BLaER1 (cell line): Measurements from ENCODE around the gene SLC25A47.

ENCODE experiments used
- H3K27ac ChIP-seq: shearing (Covaris generic); formaldehyde crosslinking; 2 replicates; pipeline ENCODE4 v1.8.1; 2022
- H3K27me3 ChIP-seq: shearing (Covaris generic); formaldehyde crosslinking; 2 replicates; pipeline ENCODE4 v1.8.1; 2022
- H3K36me3 ChIP-seq: shearing (Covaris generic); formaldehyde crosslinking; 2 replicates; pipeline ENCODE4 v1.8.1; 2022
- H3K4me1 ChIP-seq: shearing (Covaris generic); formaldehyde crosslinking; 2 replicates; pipeline ENCODE4 v1.8.1; 2022
- H3K4me2 ChIP-seq: shearing (Covaris generic); formaldehyde crosslinking; 2 replicates; pipeline ENCODE4 v1.8.1; 2022
- H3K4me3 ChIP-seq: shearing (Covaris generic); formaldehyde crosslinking; 2 replicates; pipeline ENCODE4 v1.8.1; 2022
- H3K9ac ChIP-seq: shearing (Covaris generic); formaldehyde crosslinking; 2 replicates; pipeline ENCODE4 v1.8.1; 2022
- H3K9me3 ChIP-seq: shearing (Covaris generic); formaldehyde crosslinking; 2 replicates; pipeline ENCODE4 v1.8.1; 2022
- H4K20me1 ChIP-seq: shearing (Covaris generic); formaldehyde crosslinking; 2 replicates; pipeline ENCODE4 v1.8.1; 2022
- Cebpa-rat ChIP-seq: shearing (Covaris generic); IDR thresholded peaks from 2 replicates; pipeline ENCODE4 v1.8.1; 2022

The SLC25A47 gene

GRCh38 chr14:100313464-100314230, 9.5 kb upstream of the SLC25A47 start:
- H3K4me2 ChIP-seq, result peak overlapping the region; percentile 60
- H3K27ac ChIP-seq, result no peak overlapping the region
- no peaks in the 10 kb centered on the region for H3K9me3 ChIP-seq
- H3K27me3 ChIP-seq, result no peaks in the 10 kb centered on the region
- no peaks in the 10 kb centered on the region for H3K36me3 ChIP-seq
- peaks cover 63% of the 10 kb centered on the region for H3K4me1 ChIP-seq
- no peak for TF ChIP-seq Cebpa-rat
- H3K9ac ChIP-seq, result no peak overlapping the region
- no peak overlapping the region for H3K4me3 ChIP-seq
- H4K20me1 ChIP-seq, result 0 out of 2 replicates have a peak, but pooled peaks cover under 1% of the 10 kb centered on the region

- H3K27ac ChIP-seq, result no peak overlapping the region
- no peak overlapping the region for H3K9ac ChIP-seq
- no peaks in the 10 kb centered on the region for H3K9me3 ChIP-seq
- no peaks in the 10 kb centered on the region for H3K36me3 ChIP-seq
- H4K20me1 ChIP-seq, result no peaks in the 10 kb centered on the region
- H3K4me3 ChIP-seq, result no peak overlapping the region
- peaks cover 52% of the 10 kb centered on the region for H3K4me1 ChIP-seq
- TF ChIP-seq Cebpa-rat, result no peak
- no peak overlapping the region for H3K4me2 ChIP-seq
- H3K27me3 ChIP-seq, result no peaks in the 10 kb centered on the region
These were observed 8.4 kb upstream of the SLC25A47 start for GRCh38 chr14:100314724-100315123.

DNA sequence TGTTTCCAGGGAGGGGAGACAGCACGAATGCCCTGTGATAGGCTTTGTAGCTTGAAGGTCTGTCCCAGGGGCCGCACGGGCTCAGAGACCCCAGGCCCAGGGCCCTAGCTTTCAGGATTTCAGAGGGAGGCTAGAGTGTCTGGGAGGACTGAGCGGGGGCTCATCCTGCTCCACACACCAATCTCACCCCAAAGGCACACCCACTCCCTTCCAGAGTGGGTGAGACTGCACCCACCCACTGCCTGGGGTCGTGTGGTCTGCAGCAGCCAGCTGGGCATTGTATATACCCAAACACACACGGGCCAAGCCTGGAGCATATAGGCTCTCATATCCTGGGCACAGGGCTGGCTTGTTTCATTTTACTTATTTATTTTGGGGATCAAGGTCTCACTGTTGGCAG, 5.8 kb upstream of the SLC25A47 start:
- H4K20me1 ChIP-seq, result no peaks in the 10 kb centered on the region
- H3K4me3 ChIP-seq, result no peak overlapping the region
- H3K27me3 ChIP-seq, result no peaks in the 10 kb centered on the region
- H3K4me1 ChIP-seq, result peaks cover 35% of the 10 kb centered on the region
- H3K4me2 ChIP-seq, result peak overlapping the region; percentile 64
- H3K36me3 ChIP-seq, result no peaks in the 10 kb centered on the region
- H3K27ac ChIP-seq, result no peak overlapping the region
- no peaks in the 10 kb centered on the region for H3K9me3 ChIP-seq
- no peak for TF ChIP-seq Cebpa-rat
- H3K9ac ChIP-seq, result no peak overlapping the region

- H3K4me3 ChIP-seq, result no peak overlapping the region
- H3K27me3 ChIP-seq, result no peaks in the 10 kb centered on the region
- TF ChIP-seq Cebpa-rat, result no peak
- H3K36me3 ChIP-seq, result no peaks in the 10 kb centered on the region
- no peaks in the 10 kb centered on the region for H4K20me1 ChIP-seq
- H3K9ac ChIP-seq, result no peak overlapping the region
- no peaks in the 10 kb centered on the region for H3K9me3 ChIP-seq
- peaks cover 33% of the 10 kb centered on the region for H3K4me1 ChIP-seq
- peak overlapping the region; percentile 64 for H3K4me2 ChIP-seq
- peak overlapping the region; percentile 7; the same call in 1 of the 2 replicates for H3K27ac ChIP-seq
These were observed 5.0 kb upstream of the SLC25A47 start for GRCh38 chr14:100317912-100318808.

DNA sequence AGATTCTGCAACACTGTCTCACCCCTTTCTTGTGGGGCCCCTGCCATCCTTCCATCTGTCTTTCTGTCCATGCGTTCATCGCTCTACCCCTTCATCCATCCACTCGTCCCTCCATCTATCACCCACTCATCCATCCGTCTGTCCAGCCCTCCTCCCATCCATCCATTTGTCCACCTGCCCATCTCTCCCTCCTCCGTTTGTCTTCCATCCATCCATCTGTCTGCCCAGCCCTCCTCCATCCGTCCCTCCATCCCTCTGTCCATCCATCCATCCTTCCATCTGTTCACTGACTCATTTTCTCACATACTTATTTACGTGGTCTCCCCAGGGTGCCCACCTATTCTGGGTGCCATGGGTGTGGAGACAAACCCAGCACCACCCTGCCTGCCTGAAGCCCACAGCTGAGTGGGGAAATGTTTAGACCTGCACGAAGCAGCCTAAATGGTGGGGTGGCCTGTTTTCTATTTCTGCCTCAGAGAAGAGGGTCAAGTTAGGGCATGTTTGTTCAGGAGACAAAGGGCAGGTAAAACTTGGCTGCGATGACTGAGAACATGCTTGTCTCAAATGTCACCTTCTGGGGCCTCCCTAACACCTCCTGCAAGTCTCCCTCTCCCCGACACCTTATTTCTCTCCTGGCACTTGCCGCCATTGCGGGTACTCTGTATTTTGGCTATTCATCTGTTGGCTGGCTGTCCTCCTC, 2.8 kb upstream of the SLC25A47 start:
- Histone ChIP-seq H3K4me3 (no peak overlapping the region), H3K36me3 (no peaks in the 10 kb centered on the region), H3K9ac (no peak overlapping the region), H3K4me2 (no peak overlapping the region), H4K20me1 (no peaks in the 10 kb centered on the region), H3K27me3 (no peaks in the 10 kb centered on the region), H3K27ac (no peak overlapping the region), H3K4me1 (peaks cover 28% of the 10 kb centered on the region), H3K9me3 (no peaks in the 10 kb centered on the region)
- TF ChIP-seq Cebpa-rat, result no peak

DNA sequence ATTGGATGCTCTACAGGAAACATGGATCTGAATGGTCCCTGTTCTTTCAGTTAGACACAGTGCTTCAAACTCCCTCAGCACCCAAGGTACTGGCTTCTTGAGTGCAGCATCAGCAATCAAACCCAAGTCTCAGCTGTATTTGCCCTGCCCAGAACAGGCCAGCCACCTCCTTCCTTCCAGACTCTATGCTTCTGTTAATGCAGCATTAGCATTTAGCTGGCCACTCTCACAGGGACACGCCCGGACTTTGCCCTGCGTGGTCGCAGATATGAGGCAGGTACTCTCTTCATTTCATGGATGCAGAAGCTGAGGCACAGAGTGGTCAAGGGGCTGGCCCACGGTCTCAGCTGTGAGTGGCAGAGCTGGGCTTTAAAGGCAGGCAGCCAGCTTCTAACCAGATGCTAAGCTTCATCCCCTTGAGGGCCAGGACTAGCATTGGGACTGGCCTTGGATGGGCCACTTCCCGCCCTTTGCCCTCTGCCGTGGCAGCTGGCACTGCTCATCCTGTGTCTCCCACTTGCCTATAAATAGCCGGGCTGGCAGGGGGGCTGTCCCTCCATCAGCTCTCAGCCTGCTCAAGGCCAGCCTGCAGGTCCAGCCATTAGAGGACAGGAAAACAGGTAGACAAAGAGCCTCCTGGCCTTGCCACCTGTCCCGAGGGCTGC, 1.5 kb upstream of the SLC25A47 start:
- Histone ChIP-seq H3K4me3 (no peak overlapping the region), H3K9me3 (no peaks in the 10 kb centered on the region), H3K27ac (no peak overlapping the region), H3K27me3 (no peaks in the 10 kb centered on the region), H3K4me1 (peaks cover 28% of the 10 kb centered on the region), H3K4me2 (0 out of 2 replicates have a peak overlapping the region, but pooled peaks have one; percentile 2), H3K9ac (no peak overlapping the region), H3K36me3 (no peaks in the 10 kb centered on the region), H4K20me1 (no peaks in the 10 kb centered on the region)
- TF ChIP-seq Cebpa-rat, result no peak

DNA sequence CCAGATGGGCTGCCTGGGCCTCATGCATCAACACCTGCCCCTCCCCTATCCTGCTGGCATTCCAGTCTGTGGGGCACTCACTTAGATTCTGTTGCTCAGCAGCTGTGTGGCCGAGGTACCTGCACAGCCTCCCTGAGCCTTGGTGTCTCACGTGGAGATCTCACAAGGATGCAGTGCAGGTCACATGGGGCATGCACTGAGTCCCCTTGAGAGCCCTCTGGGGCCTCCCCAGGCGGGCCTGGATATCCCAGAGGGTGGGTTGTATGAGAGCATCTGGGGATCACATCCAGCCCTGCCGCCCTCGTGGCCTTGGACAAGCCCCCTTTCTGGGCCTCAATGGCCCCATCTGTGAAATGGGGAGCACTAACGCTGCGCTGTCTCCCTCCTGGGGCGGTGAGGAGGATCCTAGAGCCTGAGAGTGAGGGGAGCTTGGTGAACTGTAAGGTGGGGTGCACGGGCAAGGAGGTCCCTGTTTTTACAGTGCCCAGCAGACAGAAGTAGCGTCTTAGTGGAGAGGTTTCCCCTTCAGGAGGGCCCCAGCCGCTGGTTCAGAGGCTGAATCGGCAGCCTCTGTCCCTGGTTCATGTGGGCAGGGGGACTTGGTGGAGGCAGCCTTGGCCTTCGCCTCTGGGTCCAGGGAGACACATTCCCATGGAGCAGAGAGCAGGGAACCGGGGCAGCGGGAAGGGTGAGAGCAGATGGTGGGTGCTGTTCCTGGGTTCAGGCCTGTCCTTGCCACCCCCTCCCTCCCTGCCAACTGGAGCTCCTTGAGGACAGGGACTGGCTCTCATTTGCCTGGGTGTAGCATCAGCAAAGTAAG, 791 bp upstream of the SLC25A47 start:
- H3K27me3 ChIP-seq, result no peaks in the 10 kb centered on the region
- 0 out of 2 replicates have a peak overlapping the region, but pooled peaks have one; percentile 2 for H3K4me2 ChIP-seq
- H3K27ac ChIP-seq, result no peak overlapping the region
- no peaks in the 10 kb centered on the region for H4K20me1 ChIP-seq
- H3K4me1 ChIP-seq, result peaks cover 28% of the 10 kb centered on the region
- no peak for TF ChIP-seq Cebpa-rat
- H3K9ac ChIP-seq, result no peak overlapping the region
- H3K9me3 ChIP-seq, result no peaks in the 10 kb centered on the region
- H3K4me3 ChIP-seq, result no peak overlapping the region
- no peaks in the 10 kb centered on the region for H3K36me3 ChIP-seq

GRCh38 chr14:100323942-100324307, 786 bp downstream of the SLC25A47 start:
- Histone ChIP-seq H3K9ac (no peak overlapping the region), H3K27ac (no peak overlapping the region), H3K4me2 (no peak overlapping the region), H3K4me3 (no peak overlapping the region), H3K9me3 (no peaks in the 10 kb centered on the region), H3K27me3 (no peaks in the 10 kb centered on the region), H3K4me1 (peaks cover 16% of the 10 kb centered on the region), H4K20me1 (no peaks in the 10 kb centered on the region), H3K36me3 (no peaks in the 10 kb centered on the region)
- no peak for TF ChIP-seq Cebpa-rat
